ENCODE data around the gene MRC1.
"Not testable (repeated sequence)": the region's sequence is repeated elsewhere in the genome, so short reads cannot be mapped to it uniquely, and the experiment has no call there.

Gene MRC1

GRCh38 chr10:17906002-17906401, 96.9 kb downstream of the MRC1 start:
- DNase-seq (ENCODE audit: low spot score): no peak

GRCh38 chr10:17907641-17908040, 98.5 kb downstream of the MRC1 start:
- DNase-seq (ENCODE audit: low spot score): no peak

GRCh38 chr10:17910125-17910789, 101.1 kb downstream of the MRC1 start:
- DNase-seq (ENCODE audit: low spot score): no peak

- DNase-seq (ENCODE audit: low spot score): no peak
These were observed 103.6 kb downstream of the MRC1 start for GRCh38 chr10:17912754-17913153.

- DNase-seq (ENCODE audit: low spot score): no peak
These were observed 104.5 kb downstream of the MRC1 start for GRCh38 chr10:17913604-17914003.

- DNase-seq (ENCODE audit: low spot score): no peak
These were observed 105.3 kb downstream of the MRC1 start for GRCh38 chr10:17914169-17915045.

GRCh38 chr10:17915181-17915580, 106.0 kb downstream of the MRC1 start:
- no peak for DNase-seq (ENCODE audit: low spot score)

- no peak for DNase-seq (ENCODE audit: low spot score)
These were observed 109.2 kb downstream of the MRC1 start for GRCh38 chr10:17918187-17918903.

GRCh38 chr10:17921378-17921777, 112.2 kb downstream of the MRC1 start:
- DNase-seq (ENCODE audit: low spot score): no peak

- DNase-seq (ENCODE audit: low spot score): no peak
These were observed 114.6 kb downstream of the MRC1 start for GRCh38 chr10:17923728-17924127.

- no peak for DNase-seq (ENCODE audit: low spot score)
These were observed 134.0 kb downstream of the MRC1 start for GRCh38 chr10:17943033-17943745.

GRCh38 chr10:17950269-17950668, 141.1 kb downstream of the MRC1 start:
- DNase-seq (ENCODE audit: low spot score): not testable (repeated sequence)

- DNase-seq (ENCODE audit: low spot score): no peak
These were observed 141.6 kb downstream of the MRC1 start for GRCh38 chr10:17950726-17951125.

- no peak for DNase-seq (ENCODE audit: low spot score)
These were observed 142.8 kb downstream of the MRC1 start, which contains the start of gene SLC39A12 for GRCh38 chr10:17951868-17952371. TSS of gene SLC39A12 (plus strand) at chr10:17951918. CDS start at chr10:17953277, 1,359 bp downstream.

GRCh38 chr10:17954372-17954771, 145.2 kb downstream of the MRC1 start:
- not testable (repeated sequence) for DNase-seq (ENCODE audit: low spot score)

- no peak for DNase-seq (ENCODE audit: low spot score)
These were observed 145.7 kb downstream of the MRC1 start for GRCh38 chr10:17954861-17955260.

GRCh38 chr10:17958049-17958448, 148.9 kb downstream of the MRC1 start:
- DNase-seq (ENCODE audit: low spot score): no peak

- DNase-seq (ENCODE audit: low spot score): no peak
These were observed 150.7 kb downstream of the MRC1 start for GRCh38 chr10:17959870-17960269.

Data from HuH-7.5 (cell line).